ENCODE measurements around the gene SLMAP. TPM values are rescaled to one million over a fixed set of nuclear protein-coding genes. Genes with fewer than 3 reads are reported as not detected.

SLMAP gene
- total RNA-seq, 2 donors from 2014 or later, result 33.8 to 55.6 TPM

GRCh38 chr3:57893156-57893555 lies 137.0 kb downstream of the SLMAP start:
- H3K4me1 Mint-ChIP-seq, result no peaks in the 10 kb centered on the region
- no peaks in the 10 kb centered on the region for H3K9me3 Mint-ChIP-seq
- no peak overlapping the region for H3K4me3 Mint-ChIP-seq
- H3K27ac Mint-ChIP-seq, result no peak overlapping the region
- no peaks in the 10 kb centered on the region for H3K27me3 Mint-ChIP-seq
- H3K36me3 Mint-ChIP-seq (ENCODE audit: low read depth), result peaks cover 32% of the 10 kb centered on the region
- ATAC-seq (replicated peaks), result no peak

GRCh38 chr3:57893668-57894067 lies 137.6 kb downstream of the SLMAP start:
- H3K27me3 Mint-ChIP-seq, result no peaks in the 10 kb centered on the region
- peaks cover 36% of the 10 kb centered on the region for H3K36me3 Mint-ChIP-seq (ENCODE audit: low read depth)
- no peaks in the 10 kb centered on the region for H3K9me3 Mint-ChIP-seq
- no peaks in the 10 kb centered on the region for H3K4me1 Mint-ChIP-seq
- H3K27ac Mint-ChIP-seq, result no peak overlapping the region
- no peak for ATAC-seq (replicated peaks)
- H3K4me3 Mint-ChIP-seq, result no peak overlapping the region

GRCh38 chr3:57896031-57896430 lies 139.9 kb downstream of the SLMAP start:
- Mint-ChIP-seq H3K36me3 (ENCODE audit: low read depth) (peaks cover 60% of the 10 kb centered on the region), H3K9me3 (no peaks in the 10 kb centered on the region), H3K4me3 (no peak overlapping the region), H3K27ac (no peak overlapping the region), H3K27me3 (no peaks in the 10 kb centered on the region), H3K4me1 (no peaks in the 10 kb centered on the region)
- ATAC-seq (replicated peaks), result no peak

GRCh38 chr3:57896691-57897090 lies 140.6 kb downstream of the SLMAP start:
- Mint-ChIP-seq H3K27ac (no peak overlapping the region), H3K9me3 (no peaks in the 10 kb centered on the region), H3K27me3 (no peaks in the 10 kb centered on the region), H3K4me1 (no peaks in the 10 kb centered on the region), H3K36me3 (ENCODE audit: low read depth) (peaks cover 66% of the 10 kb centered on the region), H3K4me3 (no peak overlapping the region)
- ATAC-seq (replicated peaks), result no peak

- H3K27ac Mint-ChIP-seq, result no peak overlapping the region
- H3K4me1 Mint-ChIP-seq, result no peaks in the 10 kb centered on the region
- H3K36me3 Mint-ChIP-seq (ENCODE audit: low read depth), result peaks cover 74% of the 10 kb centered on the region
- no peaks in the 10 kb centered on the region for H3K27me3 Mint-ChIP-seq
- H3K9me3 Mint-ChIP-seq, result no peaks in the 10 kb centered on the region
- no peak for ATAC-seq (replicated peaks)
- no peak overlapping the region for H3K4me3 Mint-ChIP-seq
Measured at GRCh38 chr3:57900786-57901185, 144.7 kb downstream of the SLMAP start.

GRCh38 chr3:57903124-57903890 lies 147.2 kb downstream of the SLMAP start:
- Mint-ChIP-seq H3K27ac (no peak overlapping the region), H3K27me3 (no peaks in the 10 kb centered on the region), H3K4me3 (no peak overlapping the region), H3K9me3 (no peaks in the 10 kb centered on the region), H3K36me3 (ENCODE audit: low read depth) (peaks cover 65% of the 10 kb centered on the region), H3K4me1 (no peaks in the 10 kb centered on the region)
- ATAC-seq (replicated peaks), result no peak

GRCh38 chr3:57910990-57911389 lies 154.9 kb downstream of the SLMAP start:
- Mint-ChIP-seq H3K9me3 (no peaks in the 10 kb centered on the region), H3K4me3 (no peak overlapping the region), H3K36me3 (ENCODE audit: low read depth) (peaks cover 85% of the 10 kb centered on the region), H3K4me1 (no peaks in the 10 kb centered on the region), H3K27ac (no peak overlapping the region), H3K27me3 (no peaks in the 10 kb centered on the region)
- ATAC-seq (replicated peaks), result no peak

GRCh38 chr3:57911593-57911992 lies 155.5 kb downstream of the SLMAP start:
- Mint-ChIP-seq H3K4me3 (no peak overlapping the region), H3K36me3 (ENCODE audit: low read depth) (peaks cover 89% of the 10 kb centered on the region), H3K27ac (no peak overlapping the region), H3K27me3 (no peaks in the 10 kb centered on the region), H3K9me3 (no peaks in the 10 kb centered on the region), H3K4me1 (no peaks in the 10 kb centered on the region)
- ATAC-seq (replicated peaks), result no peak

- H3K4me1 Mint-ChIP-seq, result no peaks in the 10 kb centered on the region
- no peak for ATAC-seq (replicated peaks)
- H3K27me3 Mint-ChIP-seq, result no peaks in the 10 kb centered on the region
- peaks cover 88% of the 10 kb centered on the region for H3K36me3 Mint-ChIP-seq (ENCODE audit: low read depth)
- H3K27ac Mint-ChIP-seq, result no peak overlapping the region
- no peak overlapping the region for H3K4me3 Mint-ChIP-seq
- no peaks in the 10 kb centered on the region for H3K9me3 Mint-ChIP-seq
Measured at GRCh38 chr3:57917601-57918000, 161.5 kb downstream of the SLMAP start.

GRCh38 chr3:57918123-57918837 lies 162.2 kb downstream of the SLMAP start:
- Mint-ChIP-seq H3K27me3 (no peaks in the 10 kb centered on the region), H3K9me3 (no peaks in the 10 kb centered on the region), H3K4me3 (no peak overlapping the region), H3K27ac (no peak overlapping the region), H3K36me3 (ENCODE audit: low read depth) (peaks cover 88% of the 10 kb centered on the region), H3K4me1 (no peaks in the 10 kb centered on the region)
- ATAC-seq (replicated peaks), result no peak

- peaks cover 92% of the 10 kb centered on the region for H3K36me3 Mint-ChIP-seq (ENCODE audit: low read depth)
- ATAC-seq (replicated peaks), result no peak
- H3K27ac Mint-ChIP-seq, result no peak overlapping the region
- H3K4me1 Mint-ChIP-seq, result no peaks in the 10 kb centered on the region
- H3K4me3 Mint-ChIP-seq, result no peak overlapping the region
- no peaks in the 10 kb centered on the region for H3K9me3 Mint-ChIP-seq
- H3K27me3 Mint-ChIP-seq, result no peaks in the 10 kb centered on the region
Measured at GRCh38 chr3:57919987-57920386, 163.9 kb downstream of the SLMAP start.

- Mint-ChIP-seq H3K4me1 (no peaks in the 10 kb centered on the region), H3K36me3 (ENCODE audit: low read depth) (peaks cover 90% of the 10 kb centered on the region), H3K27ac (no peak overlapping the region), H3K27me3 (no peaks in the 10 kb centered on the region), H3K4me3 (no peak overlapping the region), H3K9me3 (no peaks in the 10 kb centered on the region)
- no peak for ATAC-seq (replicated peaks)
Measured at GRCh38 chr3:57923101-57923500, 167.0 kb downstream of the SLMAP start.

GRCh38 chr3:57923752-57924151 lies 167.6 kb downstream of the SLMAP start:
- no peak for ATAC-seq (replicated peaks)
- no peak overlapping the region for H3K4me3 Mint-ChIP-seq
- peaks cover 89% of the 10 kb centered on the region for H3K36me3 Mint-ChIP-seq (ENCODE audit: low read depth)
- no peaks in the 10 kb centered on the region for H3K27me3 Mint-ChIP-seq
- no peaks in the 10 kb centered on the region for H3K4me1 Mint-ChIP-seq
- no peaks in the 10 kb centered on the region for H3K9me3 Mint-ChIP-seq
- no peak overlapping the region for H3K27ac Mint-ChIP-seq

- Mint-ChIP-seq H3K27me3 (no peaks in the 10 kb centered on the region), H3K9me3 (no peaks in the 10 kb centered on the region), H3K36me3 (ENCODE audit: low read depth) (peaks cover 82% of the 10 kb centered on the region), H3K4me3 (no peak overlapping the region), H3K27ac (no peak overlapping the region), H3K4me1 (no peaks in the 10 kb centered on the region)
- ATAC-seq (replicated peaks), result no peak
Measured at GRCh38 chr3:57927166-57927565, 171.1 kb downstream of the SLMAP start.

GRCh38 chr3:57927916-57928315 lies 171.8 kb downstream of the SLMAP start:
- Mint-ChIP-seq H3K4me1 (no peaks in the 10 kb centered on the region), H3K36me3 (ENCODE audit: low read depth) (peaks cover 81% of the 10 kb centered on the region), H3K9me3 (no peaks in the 10 kb centered on the region), H3K4me3 (no peak overlapping the region), H3K27ac (no peak overlapping the region), H3K27me3 (no peaks in the 10 kb centered on the region)
- ATAC-seq (replicated peaks), result no peak
